HUDEP-2 (cell line): ENCODE measurements around the gene FAM13B.
"Not testable (repeated sequence)": the region's sequence is repeated elsewhere in the genome, so short reads cannot be mapped to it uniquely, and the experiment has no call there.

Experiments used
- DNase-seq, 76 experiments: peaks; one replicate each; lab custom pipeline; 2025; ENCODE audit not compliant: unreplicated experiment in 76 of 76; lab: John Stamatoyannopoulos, UW

Gene FAM13B

GRCh38 chr5:138035605-138036537, 3.0 kb upstream of the FAM13B start:
- DNase-seq = peak in 70 of 76 experiments; percentile 14 to 92 (median 66)

- DNase-seq = no peak
Measured at GRCh38 chr5:138033907-138034306, 1.0 kb upstream of the FAM13B start.

- no peak for DNase-seq
Measured at GRCh38 chr5:138033386-138033808, 518 bp upstream of the FAM13B start.

DNA sequence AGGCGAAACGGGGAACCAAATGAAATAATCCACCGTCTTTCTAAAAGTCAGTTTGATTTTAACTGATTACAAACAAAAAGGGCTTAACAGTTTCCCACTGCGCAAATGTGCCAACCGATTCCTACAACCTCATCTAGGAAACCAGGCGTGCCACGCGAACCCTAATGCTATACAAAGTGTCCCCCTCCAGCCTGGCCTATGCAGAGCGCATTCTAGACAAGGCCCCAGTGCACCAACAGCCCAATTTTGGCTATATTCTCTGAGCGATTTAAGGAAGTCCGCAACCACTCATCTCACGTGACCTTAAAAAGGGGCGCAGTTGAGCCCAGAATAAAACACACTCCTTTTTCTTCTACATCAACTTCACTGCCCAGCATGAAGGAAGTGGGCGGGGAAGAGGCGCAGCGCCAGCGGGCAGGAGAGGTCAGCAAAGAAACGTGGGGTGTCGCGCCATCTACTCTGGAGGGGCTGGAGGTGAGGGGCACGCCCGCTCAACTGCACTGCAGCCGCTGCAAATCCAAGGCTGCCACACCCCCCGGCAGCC, 779 bp downstream of the FAM13B start:
- DNase-seq = peak in 69 of 76 experiments; percentile 13 to 85 (median 64)

GRCh38 chr5:138029944-138030343, 2.9 kb downstream of the FAM13B start:
- no peak for DNase-seq

GRCh38 chr5:138029501-138029900, 3.4 kb downstream of the FAM13B start:
- no peak for DNase-seq

DNA sequence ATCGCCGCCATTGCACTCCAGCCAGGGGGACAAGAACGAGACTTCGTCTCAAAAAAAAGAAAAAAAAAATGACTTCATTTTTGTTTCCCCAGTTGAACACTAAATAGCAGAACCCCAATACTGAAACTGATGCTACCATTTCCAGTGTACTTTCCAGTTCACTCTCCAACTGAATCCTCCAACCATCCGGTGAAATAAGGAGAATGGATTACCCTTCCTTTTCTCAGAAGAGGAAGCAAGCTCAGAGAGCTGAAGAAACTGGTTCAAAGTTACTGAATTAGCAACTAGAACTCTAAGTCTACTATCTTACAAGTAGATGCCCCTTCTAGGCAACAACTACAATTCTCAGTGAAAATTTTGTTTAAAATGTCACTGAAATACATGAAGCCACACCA, 3.9 kb downstream of the FAM13B start:
- DNase-seq = no peak

DNA sequence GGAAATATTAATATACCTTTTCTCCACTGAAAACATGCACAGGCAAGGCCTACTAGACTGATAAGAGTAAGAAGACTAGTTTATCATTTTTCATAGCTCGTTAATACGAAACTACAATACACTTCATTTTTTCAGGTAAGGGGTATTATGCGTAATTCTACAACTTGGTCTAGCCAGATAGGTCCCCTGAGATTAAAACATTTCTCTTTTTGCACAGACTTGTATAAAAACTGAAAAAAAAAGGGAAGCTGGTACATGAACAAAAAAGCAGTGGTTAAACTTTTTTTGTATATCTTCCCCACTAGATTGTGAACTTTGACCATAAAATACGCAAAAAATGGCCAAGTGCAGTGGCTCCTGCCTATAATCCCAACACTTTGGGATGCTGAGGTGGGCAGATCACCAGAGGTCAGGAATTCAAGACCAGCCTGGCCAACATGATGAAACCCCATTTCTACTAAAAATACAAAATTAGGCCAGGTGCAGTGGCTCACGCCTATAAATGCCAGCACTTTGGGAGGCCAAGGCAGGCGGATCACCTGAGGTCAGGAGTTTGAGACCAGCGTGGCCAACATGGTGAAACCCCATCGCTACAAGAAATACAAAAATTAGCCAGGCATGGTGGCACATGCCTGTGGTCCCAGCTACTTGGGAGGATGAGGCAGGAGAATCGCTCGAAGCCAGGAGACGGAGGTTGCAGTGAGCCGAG, 4.5 kb downstream of the FAM13B start:
- not testable (repeated sequence) for DNase-seq

- DNase-seq = not testable (repeated sequence)
Measured at GRCh38 chr5:138026793-138027192, 6.1 kb downstream of the FAM13B start.

- no peak for DNase-seq
Measured at GRCh38 chr5:138025285-138025684, 7.6 kb downstream of the FAM13B start.

DNA sequence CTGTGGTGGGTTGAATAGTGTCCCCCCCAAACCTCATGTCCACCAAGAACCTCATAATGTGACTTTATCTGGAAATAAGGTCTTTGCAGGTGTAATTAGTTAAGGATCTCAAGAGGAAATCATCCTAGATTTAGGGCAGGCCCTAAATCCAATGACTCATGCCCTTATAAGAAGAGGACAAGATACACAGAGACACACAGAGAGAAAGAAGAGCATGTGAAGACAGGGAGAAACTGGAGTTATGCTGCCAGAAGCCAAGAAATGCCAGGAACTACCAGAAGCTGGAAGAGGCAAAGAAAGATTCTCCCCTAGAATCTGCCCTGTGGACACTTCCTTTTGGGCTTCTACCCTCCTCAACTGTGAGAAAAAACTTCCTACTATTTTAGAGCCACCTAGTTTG, 8.8 kb downstream of the FAM13B start:
- no peak for DNase-seq

DNA sequence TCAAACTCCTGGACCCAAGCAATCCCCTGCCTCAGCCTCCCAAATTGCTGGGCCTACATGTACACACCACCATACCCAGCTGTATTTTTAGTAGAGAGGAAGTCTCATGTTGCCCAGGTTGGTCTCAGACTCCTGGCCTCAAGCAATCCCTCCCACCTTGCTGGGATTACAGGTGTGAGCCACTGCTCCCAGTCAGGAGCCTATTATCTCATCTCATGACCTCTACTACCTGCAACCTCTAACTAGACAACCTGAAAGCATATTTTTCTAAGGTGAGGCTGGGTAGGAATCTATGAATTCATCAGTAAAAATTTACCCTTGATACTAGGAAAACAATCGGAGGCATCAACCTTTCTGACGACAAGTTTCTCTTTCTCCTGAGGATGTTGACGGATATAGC, 10.0 kb downstream of the FAM13B start:
- no peak for DNase-seq

- DNase-seq = no peak
Measured at GRCh38 chr5:138021771-138022170, 11.1 kb downstream of the FAM13B start.

GRCh38 chr5:138018849-138019248, 14.0 kb downstream of the FAM13B start:
- no peak for DNase-seq

DNA sequence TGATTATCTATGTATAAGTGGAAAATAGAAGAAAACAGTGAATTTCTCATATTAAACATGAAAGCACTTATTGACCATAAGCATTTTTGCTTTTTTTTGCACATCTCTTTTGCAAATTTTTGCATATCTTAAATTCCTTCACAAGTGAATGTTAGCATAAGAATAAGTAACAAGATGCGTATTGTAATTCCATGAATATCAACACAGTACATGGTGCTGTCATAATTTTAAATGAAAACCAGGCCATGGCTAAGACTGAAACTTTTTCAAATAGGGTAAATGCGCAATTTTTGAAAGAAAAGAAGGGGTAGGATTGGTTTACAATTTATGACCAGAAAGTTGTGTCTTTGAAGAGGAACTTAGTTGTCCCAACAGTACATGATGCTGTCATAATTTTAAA, 17.0 kb downstream of the FAM13B start:
- no peak for DNase-seq

GRCh38 chr5:138011991-138012390, 20.9 kb downstream of the FAM13B start:
- no peak for DNase-seq

GRCh38 chr5:138000102-138000723, 32.7 kb downstream of the FAM13B start:
- DNase-seq = peak in 30 of 76 experiments; percentile 3 to 60 (median 18)

DNA sequence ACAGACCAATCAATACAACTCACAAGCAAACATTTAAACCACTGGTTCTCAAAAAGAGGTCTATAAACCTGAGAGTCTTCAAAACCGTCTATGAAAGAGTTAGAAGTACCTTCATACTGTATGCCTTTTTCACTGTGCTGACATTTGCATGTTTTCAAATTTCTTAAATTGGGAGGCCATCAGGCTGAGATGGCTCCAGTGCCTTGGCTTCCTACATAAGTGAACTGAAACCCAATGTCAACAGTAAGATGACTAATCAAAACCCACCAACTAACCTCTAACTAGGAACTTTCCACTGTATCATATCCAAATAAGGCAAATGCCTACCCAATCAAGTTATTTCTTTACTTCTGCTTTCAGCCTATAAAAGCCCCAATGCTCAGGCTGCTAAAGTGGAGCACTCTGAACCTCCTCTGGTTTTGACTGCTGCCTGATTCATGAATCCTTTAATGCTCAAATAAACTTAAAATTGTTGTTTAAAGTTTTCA, 35.1 kb downstream of the FAM13B start:
- peak in 5 of 76 experiments; percentile 5 to 15 (median 12) for DNase-seq

DNA sequence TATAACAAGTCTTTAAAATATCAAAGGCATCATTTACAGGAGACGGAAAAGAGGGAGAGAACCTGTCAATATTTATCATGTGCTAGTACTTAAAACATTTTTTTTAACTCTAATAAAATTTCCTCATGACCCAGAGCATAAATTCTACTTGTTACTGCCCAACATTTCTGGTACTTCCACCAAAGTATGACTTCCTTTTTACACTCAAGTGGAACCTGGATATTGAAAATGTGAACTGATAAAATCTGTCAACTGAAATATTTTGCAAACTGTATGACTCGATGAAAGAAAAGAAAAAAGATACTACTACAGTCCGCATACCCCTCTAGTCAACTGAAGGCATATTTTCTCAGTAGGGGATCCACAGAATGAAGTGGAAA, 37.1 kb downstream of the FAM13B start:
- DNase-seq = peak in 3 of 76 experiments; percentile 1 to 34 (median 4)

GRCh38 chr5:137995077-137995748, 37.7 kb downstream of the FAM13B start:
- DNase-seq = peak in 33 of 76 experiments; percentile 1 to 77 (median 35)
